K562 (cell line): ENCODE results near the gene ZNRD2. TPM values are rescaled to one million over a fixed set of nuclear protein-coding genes. Genes with fewer than 3 reads are reported as not detected.
A peak's percentile ranks its signal among the peaks of the same experiment; 100 is the strongest.

ENCODE experiments used
- AFF1 ChIP-seq, 2 experiments: fragments of 450-650 bp; IDR thresholded peaks; 2 replicates each; pipeline ENCODE4 v1.6.1; 2018; ENCODE audit warnings: mild to moderate bottlenecking in 2 of 2, low read depth in 1 of 2; ENCODE audit not compliant: partially characterized antibody in 2 of 2
- CCNT2 ChIP-seq: IDR thresholded peaks from 2 replicates; pipeline ENCODE4 v1.6.1; 2011; ENCODE audit warnings: borderline replicate concordance, low read depth, mild to moderate bottlenecking, moderate library complexity, mixed read lengths, low read length; ENCODE audit not compliant: insufficient read length; ENCODE audit errors: extremely low read depth
- E2F8 ChIP-seq: fragments of 450-650 bp; IDR thresholded peaks from 2 replicates; pipeline ENCODE4 v1.7.1; 2018; ENCODE audit warnings: mild to moderate bottlenecking, low read depth; ENCODE audit not compliant: partially characterized antibody
- KDM1A ChIP-seq, 2 experiments: fragments of 450-650 bp; IDR thresholded peaks; 2 replicates each; pipeline ENCODE4 v1.6.1; 2016; ENCODE audit warnings: mild to moderate bottlenecking in 2 of 2
- NFIC ChIP-seq: fragments of 450-650 bp; IDR thresholded peaks from 2 replicates; pipeline ENCODE4 v1.6.1; 2017; ENCODE audit warnings: mild to moderate bottlenecking, inconsistent platforms
- NFXL1 ChIP-seq: fragments of 450-650 bp; formaldehyde crosslinking; IDR thresholded peaks from 2 replicates; pipeline ENCODE4 v1.4.0; 2021; ENCODE audit warnings: mild to moderate bottlenecking
- PHB2 ChIP-seq: fragments of 450-650 bp; IDR thresholded peaks from 2 replicates; pipeline ENCODE4 v1.6.1; 2017; ENCODE audit warnings: low read depth
- SRF ChIP-seq, 2 experiments: fragments of 250-450, 450-650 bp in 1 of 2; sonication (Bioruptor Pico) in 1 of 2; sonication (generic) in 1 of 2; formaldehyde crosslinking; IDR thresholded peaks; 2 replicates each; pipeline versions ENCODE4 v1.5.0 to v1.5.1; 2020 to 2022; ENCODE audit warnings: mild to moderate bottlenecking in 1 of 2, missing genetic modification reagents in 1 of 2
- TAF1 ChIP-seq: IDR thresholded peaks from 2 replicates; pipeline ENCODE4 v1.6.1; 2011; ENCODE audit warnings: mild to moderate bottlenecking, low read length, moderate library complexity; ENCODE audit not compliant: insufficient read depth, control insufficient read depth, severe bottlenecking; ENCODE audit errors: extremely low read depth
- TAF9B ChIP-seq: fragments of 450-650 bp; IDR thresholded peaks from 2 replicates; pipeline ENCODE4 v1.6.1; 2018; ENCODE audit warnings: mild to moderate bottlenecking; ENCODE audit not compliant: partially characterized antibody
- TOE1 ChIP-seq, 2 experiments: fragments of 450-650 bp in 1 of 2; sonication (generic) in 1 of 2; formaldehyde crosslinking in 1 of 2; IDR thresholded peaks; 2 replicates each; pipeline versions ENCODE4 v1.7.1 to v1.8.0; 2016 to 2022; ENCODE audit warnings: borderline replicate concordance in 2 of 2, mild to moderate bottlenecking in 2 of 2, antibody characterized with exemption in 1 of 2, inconsistent platforms in 1 of 2, low read depth in 1 of 2, missing genetic modification reagents in 1 of 2, moderate library complexity in 1 of 2
- ZNF695 ChIP-seq: fragments of 450-650 bp; formaldehyde crosslinking; IDR thresholded peaks from 2 replicates; pipeline ENCODE4 v1.4.0; 2020; ENCODE audit warnings: mild to moderate bottlenecking, moderate library complexity
- polyA plus RNA-seq, 8 experiments: library from polyadenylated mRNA; depleted of rRNA in 4 of 8; stranded (reverse) in 5 of 8; unstranded in 3 of 8; fragments of >200 nt; fragmentation: Nextera tagmentation in 2 of 8; fragmentation: Illumina TruSeq in 1 of 8; extraction: Ambion mirVana in 2 of 8; extraction: Trizol in 1 of 8; gene quantifications; 2 replicates each; pipeline versions ENCODE4 v1.2.1 to v1.2.3, GENCODE V29; 2011 to 2014; ENCODE audit warnings: inconsistent platforms in 1 of 8, missing spikeins in 1 of 8
- total RNA-seq, 7 experiments: library from RNA; depleted of rRNA in 6 of 7; stranded (reverse); fragments of >200 nt in 6 of 7; fragmentation: Illumina TruSeq in 2 of 7; extraction: Trizol in 2 of 7; gene quantifications; 2 replicates each; pipeline versions ENCODE4 v1.2.1 to v1.2.3, GENCODE V29; 2011 to 2021; ENCODE audit warnings: low replicate concordance in 1 of 7
- TF ChIP-seq, protein P1 (sequence below), 2 experiments: fragments of 450-650 bp in 1 of 2; IDR thresholded peaks; 2 replicates each; pipeline ENCODE4 v1.6.1; 2011 to 2017; ENCODE audit warnings: low read depth in 2 of 2, antibody characterized with exemption in 1 of 2, borderline replicate concordance in 1 of 2, low read length in 1 of 2, mild to moderate bottlenecking in 1 of 2, mixed read lengths in 1 of 2; ENCODE audit not compliant: control insufficient read depth in 1 of 2

ZNRD2 gene
- total and polyA plus RNA-seq, 9 of the 15 experiments (the other 6 are each of a cell fraction or from before 2014, with no cell fraction given): 13.4 to 129 (median 60.4) TPM

GRCh38 chr11:65574811-65575567, 4.7 kb downstream of the ZNRD2 start (continued):
- TF ChIP-seq E2F8 (peak; percentile 14), CCNT2 (peak; percentile 74), NFXL1 (CRISPR knock-in tag) (no peak), TAF9B (peak; percentile 90), PHB2 (peak; percentile 38; the same call in 1 of the 2 replicates), SRF (CRISPR knock-in tag; IDR thresholded peaks at IDR 0.05) (peak in 1 of 2 experiments; percentile 54; a peak in 1 of 4 replicates), NFIC (peak; percentile 88), AFF1 (IDR thresholded peaks at IDR 0.05; ENCODE audit: low read depth in 1 of 2, partially characterized antibody in 2 of 2) (peak in 1 of 2 experiments; percentile 50), ZNF695 (CRISPR knock-in tag) (no peak), TAF1 (peak; percentile 37), TOE1 (IDR thresholded peaks at IDR 0.05; ENCODE audit: borderline replicate concordance) (peak; percentile 61; the same call in 1 of the 2 replicates), TOE1 (CRISPR knock-in tag; IDR thresholded peaks at IDR 0.05; ENCODE audit: borderline replicate concordance, low read depth) (no peak), KDM1A (IDR thresholded peaks at IDR 0.05) (peak; percentile 98 to 99)
- TF ChIP-seq, protein P1, sequence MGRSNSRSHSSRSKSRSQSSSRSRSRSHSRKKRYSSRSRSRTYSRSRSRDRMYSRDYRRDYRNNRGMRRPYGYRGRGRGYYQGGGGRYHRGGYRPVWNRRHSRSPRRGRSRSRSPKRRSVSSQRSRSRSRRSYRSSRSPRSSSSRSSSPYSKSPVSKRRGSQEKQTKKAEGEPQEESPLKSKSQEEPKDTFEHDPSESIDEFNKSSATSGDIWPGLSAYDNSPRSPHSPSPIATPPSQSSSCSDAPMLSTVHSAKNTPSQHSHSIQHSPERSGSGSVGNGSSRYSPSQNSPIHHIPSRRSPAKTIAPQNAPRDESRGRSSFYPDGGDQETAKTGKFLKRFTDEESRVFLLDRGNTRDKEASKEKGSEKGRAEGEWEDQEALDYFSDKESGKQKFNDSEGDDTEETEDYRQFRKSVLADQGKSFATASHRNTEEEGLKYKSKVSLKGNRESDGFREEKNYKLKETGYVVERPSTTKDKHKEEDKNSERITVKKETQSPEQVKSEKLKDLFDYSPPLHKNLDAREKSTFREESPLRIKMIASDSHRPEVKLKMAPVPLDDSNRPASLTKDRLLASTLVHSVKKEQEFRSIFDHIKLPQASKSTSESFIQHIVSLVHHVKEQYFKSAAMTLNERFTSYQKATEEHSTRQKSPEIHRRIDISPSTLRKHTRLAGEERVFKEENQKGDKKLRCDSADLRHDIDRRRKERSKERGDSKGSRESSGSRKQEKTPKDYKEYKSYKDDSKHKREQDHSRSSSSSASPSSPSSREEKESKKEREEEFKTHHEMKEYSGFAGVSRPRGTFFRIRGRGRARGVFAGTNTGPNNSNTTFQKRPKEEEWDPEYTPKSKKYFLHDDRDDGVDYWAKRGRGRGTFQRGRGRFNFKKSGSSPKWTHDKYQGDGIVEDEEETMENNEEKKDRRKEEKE (IDR thresholded peaks at IDR 0.05; ENCODE audit: borderline replicate concordance in 1 of 2, control insufficient read depth in 1 of 2, low read depth in 2 of 2, low read length in 1 of 2): 0 out of 4 replicates have a peak, but pooled peaks of 1 of the 2 experiments have one; percentile 39
